ENCODE data around the gene SLN.

DNA sequence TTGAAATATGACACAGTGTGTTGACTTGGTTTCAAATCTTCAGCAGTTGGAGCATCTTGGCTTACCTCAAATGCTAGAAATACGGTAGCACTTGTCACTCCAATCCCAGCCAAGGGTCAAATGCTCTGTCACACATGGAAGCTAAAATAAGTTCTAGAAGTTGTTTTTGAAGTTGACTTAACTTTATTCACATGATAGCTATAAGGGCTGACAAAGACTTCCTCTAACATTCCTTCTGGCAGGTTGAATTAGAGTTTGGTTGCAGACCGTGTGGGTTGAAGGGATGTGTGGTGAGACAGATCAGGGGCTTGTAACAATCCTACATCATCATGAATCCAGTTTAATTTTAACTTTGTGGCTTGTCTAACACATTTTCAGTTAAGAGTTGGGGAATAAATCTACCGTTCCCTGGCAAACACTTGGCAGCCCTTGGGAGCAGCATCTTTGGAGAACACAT lies 4.6 kb downstream of the SLN start:
- TF ChIP-seq, protein P1, sequence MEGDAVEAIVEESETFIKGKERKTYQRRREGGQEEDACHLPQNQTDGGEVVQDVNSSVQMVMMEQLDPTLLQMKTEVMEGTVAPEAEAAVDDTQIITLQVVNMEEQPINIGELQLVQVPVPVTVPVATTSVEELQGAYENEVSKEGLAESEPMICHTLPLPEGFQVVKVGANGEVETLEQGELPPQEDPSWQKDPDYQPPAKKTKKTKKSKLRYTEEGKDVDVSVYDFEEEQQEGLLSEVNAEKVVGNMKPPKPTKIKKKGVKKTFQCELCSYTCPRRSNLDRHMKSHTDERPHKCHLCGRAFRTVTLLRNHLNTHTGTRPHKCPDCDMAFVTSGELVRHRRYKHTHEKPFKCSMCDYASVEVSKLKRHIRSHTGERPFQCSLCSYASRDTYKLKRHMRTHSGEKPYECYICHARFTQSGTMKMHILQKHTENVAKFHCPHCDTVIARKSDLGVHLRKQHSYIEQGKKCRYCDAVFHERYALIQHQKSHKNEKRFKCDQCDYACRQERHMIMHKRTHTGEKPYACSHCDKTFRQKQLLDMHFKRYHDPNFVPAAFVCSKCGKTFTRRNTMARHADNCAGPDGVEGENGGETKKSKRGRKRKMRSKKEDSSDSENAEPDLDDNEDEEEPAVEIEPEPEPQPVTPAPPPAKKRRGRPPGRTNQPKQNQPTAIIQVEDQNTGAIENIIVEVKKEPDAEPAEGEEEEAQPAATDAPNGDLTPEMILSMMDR (IDR thresholded peaks at IDR 0.05; ENCODE audit: insufficient read depth, low read length), result no peak
- TF ChIP-seq SPI1 (IDR thresholded peaks at IDR 0.05; ENCODE audit: borderline replicate concordance, low read depth), result no peak
- TF ChIP-seq POLR2AphosphoS5 (IDR thresholded peaks at IDR 0.05; ENCODE audit: low read depth), result no peak
- TF ChIP-seq REST (IDR thresholded peaks at IDR 0.05; ENCODE audit: insufficient replicate concordance, low read depth), result no peak
- TF ChIP-seq GABPA (IDR thresholded peaks at IDR 0.05; ENCODE audit: low read depth), result no peak
